Natural killer cell treated with Interleukin-12 subunit alpha and Interleukin-12 subunit beta and Interleukin-15 and Interleukin-18, amount 100 ng/mL, for 72 hours (primary cell): Measurements from ENCODE around the gene TBPL1. TPM values are rescaled to one million over a fixed set of nuclear protein-coding genes. Genes with fewer than 3 reads are reported as not detected.

Experiments used
- ATAC-seq, 2 donors: fragments of 150-1000 bp; cut with Tn5 transposase in 1 of 2; sonication (Bioruptor Pico), chemical (Tn5 transposase) in 1 of 2; 2 replicates each; pipeline ENCODE4 v1.10.0; 2021
- DNase-seq: peaks from one replicate; pipeline ENCODE4 v3.0.0; 2022; ENCODE audit warnings: low spot score
- H3K27ac Mint-ChIP-seq, 2 donors: 1 replicate in 1 of 2; 2 replicates in 1 of 2; pipeline ENCODE4 v1.8.0; 2022; ENCODE audit warnings: mixed read lengths in 2 of 2, mild to moderate bottlenecking in 1 of 2, moderate library complexity in 1 of 2
- H3K27me3 Mint-ChIP-seq, 2 donors: 1 replicate in 1 of 2; 2 replicates in 1 of 2; pipeline ENCODE4 v1.8.0; 2022; ENCODE audit warnings: mixed read lengths in 2 of 2
- H3K36me3 Mint-ChIP-seq: one replicate; pipeline ENCODE4 v1.8.0; 2022; ENCODE audit warnings: mixed read lengths
- H3K4me1 Mint-ChIP-seq, 2 donors: 1 replicate in 1 of 2; 2 replicates in 1 of 2; pipeline ENCODE4 v1.8.0; 2022; ENCODE audit warnings: low read depth in 2 of 2, mixed read lengths in 2 of 2, mild to moderate bottlenecking in 1 of 2
- H3K4me3 Mint-ChIP-seq: one replicate; pipeline ENCODE4 v1.8.0; 2022; ENCODE audit warnings: mixed read lengths
- H3K9me3 Mint-ChIP-seq: 2 replicates; pipeline ENCODE4 v1.8.0; 2022; ENCODE audit warnings: mixed read lengths
- total RNA-seq, 2 donors: library from RNA; stranded (reverse); gene quantifications; one replicate each; pipeline ENCODE4 v1.2.3, GENCODE V29; 2022

The TBPL1 gene
- total RNA-seq, 2 donors from 2014 or later, result 46.6 to 54.4 TPM

DNA sequence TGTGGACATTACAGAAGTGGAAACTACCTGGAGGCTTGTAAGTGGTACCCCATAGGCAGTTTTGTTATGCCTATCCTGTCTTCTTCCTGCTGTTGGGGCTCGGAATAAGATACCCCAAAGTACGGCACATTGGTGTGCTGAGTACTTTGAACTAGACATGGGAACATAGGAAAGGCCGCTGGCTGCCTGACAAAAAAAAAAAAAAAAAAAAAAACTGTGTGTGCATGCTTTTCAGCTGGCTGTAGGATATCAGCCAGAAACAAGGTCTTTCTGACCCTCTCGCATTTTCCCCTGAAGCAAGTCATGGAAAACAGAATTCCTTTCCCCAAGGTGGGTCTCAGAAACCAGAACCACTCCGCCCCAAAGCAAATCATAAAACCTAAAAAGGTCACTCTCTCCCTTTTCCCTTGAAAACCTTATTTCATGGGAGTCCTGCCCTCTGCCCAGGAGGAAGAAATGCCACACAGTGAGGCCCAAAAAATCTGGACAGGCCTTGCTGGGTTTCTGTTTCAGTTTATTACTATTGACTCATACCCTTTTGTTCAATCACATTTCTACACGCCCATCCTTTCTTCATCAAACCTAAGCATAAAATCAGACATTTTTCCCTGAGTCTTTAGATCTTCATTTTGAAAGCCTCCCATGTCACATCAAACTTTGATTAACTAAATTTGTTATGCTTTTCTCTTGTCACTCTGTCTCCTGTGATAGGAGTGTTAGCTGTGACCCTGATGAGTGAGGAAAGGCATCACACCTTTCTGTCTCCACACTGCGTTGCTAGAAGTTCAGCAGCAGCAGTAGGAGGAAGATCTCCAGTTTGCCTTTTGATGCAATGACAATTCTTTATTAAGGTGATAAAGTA is 82.2 kb downstream of the TBPL1 start:
- peak; percentile 39 to 61 for ATAC-seq
- peaks cover 0 to 3% of the 10 kb centered on the region in 2 donors for H3K27me3 Mint-ChIP-seq
- H3K36me3 Mint-ChIP-seq, result no peaks in the 10 kb centered on the region
- peaks cover 11 to 15% of the 10 kb centered on the region in 2 donors for H3K4me1 Mint-ChIP-seq
- no peak for DNase-seq
- H3K4me3 Mint-ChIP-seq, result no peak overlapping the region
- H3K27ac Mint-ChIP-seq, result no peak overlapping the region
- no peaks in the 10 kb centered on the region for H3K9me3 Mint-ChIP-seq

DNA sequence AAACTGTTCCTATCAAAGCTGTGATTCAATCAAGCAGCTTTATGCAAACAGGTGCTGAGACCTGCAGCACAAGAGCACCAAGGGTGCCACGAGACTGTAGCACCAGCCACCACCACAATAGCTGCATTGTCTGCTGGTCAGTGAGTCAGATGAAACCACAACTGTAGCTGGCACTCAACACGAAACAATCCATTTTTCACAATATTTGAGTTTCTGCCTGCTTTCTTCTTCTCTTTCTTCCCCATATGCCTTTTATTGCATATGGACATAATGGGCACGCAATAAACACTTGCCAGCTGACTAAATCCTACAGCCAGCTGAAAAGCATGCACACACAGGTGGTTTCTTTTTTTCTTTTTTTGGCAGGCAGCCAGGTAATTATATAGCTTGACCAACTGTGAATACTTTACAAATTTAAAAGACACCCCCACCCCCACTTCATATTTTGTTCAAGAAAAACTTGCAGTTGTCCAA is 82.8 kb downstream of the TBPL1 start:
- DNase-seq (no peak), ATAC-seq (peak; percentile 71 to 72)
- H3K9me3 Mint-ChIP-seq, result no peaks in the 10 kb centered on the region
- no peak overlapping the region for H3K4me3 Mint-ChIP-seq
- peaks cover 0 to 3% of the 10 kb centered on the region in 2 donors for H3K27me3 Mint-ChIP-seq
- H3K27ac Mint-ChIP-seq, result no peak overlapping the region
- H3K4me1 Mint-ChIP-seq, result peaks cover 11 to 15% of the 10 kb centered on the region in 2 donors
- H3K36me3 Mint-ChIP-seq, result no peaks in the 10 kb centered on the region

GRCh38 chr6:134039116-134039515 is 86.1 kb downstream of the TBPL1 start:
- peaks cover 4 to 18% of the 10 kb centered on the region in 2 donors for H3K27me3 Mint-ChIP-seq
- no peaks in the 10 kb centered on the region for H3K9me3 Mint-ChIP-seq
- H3K36me3 Mint-ChIP-seq, result no peaks in the 10 kb centered on the region
- H3K4me1 Mint-ChIP-seq, result peaks cover 11 to 15% of the 10 kb centered on the region in 2 donors
- DNase-seq (no peak), ATAC-seq (no peak)
- no peak overlapping the region for H3K27ac Mint-ChIP-seq
- no peak overlapping the region for H3K4me3 Mint-ChIP-seq

Other genes with a start within 250 kb of the TBPL1 start
- gene TCF21, start 64.1 kb upstream of the TBPL1 start, total RNA-seq, result not detected
- gene SLC2A12, start 99.4 kb downstream of the TBPL1 start, total RNA-seq, result not detected